Measurements from ENCODE around the gene ZFYVE27. TPM values are rescaled to one million over a fixed set of nuclear protein-coding genes. Genes with fewer than 3 reads are reported as not detected.

ZFYVE27 gene
- total RNA-seq, 2 donors from 2014 or later: 14.6 to 16.1 TPM

GRCh38 chr10:97714401-97715258 lies 22.3 kb upstream of the ZFYVE27 start:
- H3K27ac ChIP-seq: peak overlapping the region; percentile 94 to 95
- H3K27me3 ChIP-seq: no peaks in the 10 kb centered on the region
- H3K4me1 ChIP-seq: peaks cover 3 to 61% of the 10 kb centered on the region in 2 donors
- H3K36me3 ChIP-seq: peaks cover 6% of the 10 kb centered on the region
- no peak for TF ChIP-seq CTCF (IDR thresholded peaks at IDR 0.05)
- DNase-seq (ENCODE audit: low spot score): peak; percentile 87
- no peaks in the 10 kb centered on the region for H3K9me3 ChIP-seq
- H3K4me3 ChIP-seq: peak overlapping the region; percentile 71 to 74

GRCh38 chr10:97715259-97715874 lies 21.6 kb upstream of the ZFYVE27 start:
- H3K27me3 ChIP-seq: no peaks in the 10 kb centered on the region
- H3K9me3 ChIP-seq: no peaks in the 10 kb centered on the region
- peak overlapping the region; percentile 94 to 95 for H3K27ac ChIP-seq
- H3K36me3 ChIP-seq: peaks cover 6% of the 10 kb centered on the region
- peak overlapping the region; percentile 71 to 74 for H3K4me3 ChIP-seq
- peaks cover 3 to 57% of the 10 kb centered on the region in 2 donors for H3K4me1 ChIP-seq
- no peak for DNase-seq (ENCODE audit: low spot score)
- TF ChIP-seq CTCF (IDR thresholded peaks at IDR 0.05): no peak

- H3K27ac ChIP-seq: peak overlapping the region; percentile 47 to 48
- H3K4me3 ChIP-seq: no peak overlapping the region
- no peaks in the 10 kb centered on the region for H3K9me3 ChIP-seq
- peaks cover 6% of the 10 kb centered on the region for H3K36me3 ChIP-seq
- no peak for TF ChIP-seq CTCF (IDR thresholded peaks at IDR 0.05)
- H3K27me3 ChIP-seq: no peaks in the 10 kb centered on the region
- no peak for DNase-seq (ENCODE audit: low spot score)
- peaks cover 3 to 57% of the 10 kb centered on the region in 2 donors for H3K4me1 ChIP-seq
Observed at GRCh38 chr10:97717627-97718026, 19.3 kb upstream of the ZFYVE27 start.

GRCh38 chr10:97718178-97718577 lies 18.8 kb upstream of the ZFYVE27 start:
- H3K4me3 ChIP-seq: no peak overlapping the region
- H3K27ac ChIP-seq: peak overlapping the region; percentile 47 to 48
- no peak for TF ChIP-seq CTCF (IDR thresholded peaks at IDR 0.05)
- H3K4me1 ChIP-seq: peaks cover 3 to 53% of the 10 kb centered on the region in 2 donors
- no peaks in the 10 kb centered on the region for H3K9me3 ChIP-seq
- H3K36me3 ChIP-seq: peaks cover 6% of the 10 kb centered on the region
- no peaks in the 10 kb centered on the region for H3K27me3 ChIP-seq
- DNase-seq (ENCODE audit: low spot score): no peak

GRCh38 chr10:97718659-97719142 lies 18.2 kb upstream of the ZFYVE27 start:
- DNase-seq (ENCODE audit: low spot score): no peak
- TF ChIP-seq CTCF (IDR thresholded peaks at IDR 0.05): no peak
- H3K27ac ChIP-seq: peak overlapping the region; percentile 47 to 48
- H3K36me3 ChIP-seq: peaks cover 6% of the 10 kb centered on the region
- H3K4me1 ChIP-seq: peaks cover 3 to 50% of the 10 kb centered on the region in 2 donors
- no peaks in the 10 kb centered on the region for H3K27me3 ChIP-seq
- no peak overlapping the region for H3K4me3 ChIP-seq
- H3K9me3 ChIP-seq: no peaks in the 10 kb centered on the region

Measured in right atrium auricular region (tissue), 2 donors.